ENCODE results near the gene PTGFRN. TPM values are rescaled to one million over a fixed set of nuclear protein-coding genes. Genes with fewer than 3 reads are reported as not detected.

Gene PTGFRN
- total and polyA plus RNA-seq, 4 donors, result 5.4 to 12.6 (median 7.2) TPM

- Histone ChIP-seq H3K27me3 (ENCODE audit: control insufficient read depth in 4 of 4, insufficient read depth in 4 of 4, low read length in 3 of 4) (no peaks in the 10 kb centered on the region), H3K4me1 (ENCODE audit: control insufficient read depth in 4 of 4, insufficient read depth in 4 of 4, low read length in 3 of 4) (peaks cover 0 to 9% (median under 1%) of the 10 kb centered on the region in 4 donors), H3K9ac (ENCODE audit: low read depth in 1 of 2, low read length in 2 of 2) (no peak overlapping the region), H3K27ac (ENCODE audit: low read depth in 1 of 2, low read length in 2 of 2) (no peak overlapping the region), H3K9me3 (ENCODE audit: control insufficient read depth in 4 of 4, low read length in 3 of 4) (no peaks in the 10 kb centered on the region), H3K4me3 (ENCODE audit: low read depth in 1 of 3, low read length in 3 of 3) (no peak overlapping the region), H3K36me3 (ENCODE audit: control insufficient read depth in 4 of 4, insufficient read depth in 3 of 4, low read depth in 1 of 4, low read length in 3 of 4) (no peaks in the 10 kb centered on the region)
- WGBS, result 88% methylated on average over 3 of the region's 3 CpGs
- DNase-seq (ENCODE audit: low spot score), result no peak
- TF ChIP-seq GABPA (IDR thresholded peaks at IDR 0.05 in 1 of 2, conservative IDR thresholded peaks at IDR 0.05 in 1 of 2) (peak in 1 of 2 donors; percentile 11), RAD21 (IDR thresholded peaks at IDR 0.05) (no peak), FOXA1 (IDR thresholded peaks at IDR 0.05) (no peak), HNF4A (conservative IDR thresholded peaks at IDR 0.05) (no peak)
Measured at GRCh38 chr1:116933606-116934515, 24.1 kb downstream of the PTGFRN start.

GRCh38 chr1:116934586-116935207 is 25.0 kb downstream of the PTGFRN start:
- H3K9me3 ChIP-seq (ENCODE audit: control insufficient read depth in 4 of 4, low read length in 3 of 4), result no peaks in the 10 kb centered on the region
- TF ChIP-seq FOXA1 (IDR thresholded peaks at IDR 0.05) (no peak), FOXA2 (IDR thresholded peaks at IDR 0.05) (no peak), TAF1 (conservative IDR thresholded peaks at IDR 0.05) (no peak), EGR1 (IDR thresholded peaks at IDR 0.05; ENCODE audit: low read depth in 2 of 2) (no peak), HNF4G (IDR thresholded peaks at IDR 0.05) (no peak), HNF4A (conservative IDR thresholded peaks at IDR 0.05) (peak in 1 of 2 donors; percentile 31), RAD21 (IDR thresholded peaks at IDR 0.05) (peak; percentile 42 to 66), SP1 (IDR thresholded peaks at IDR 0.05) (no peak), NR2F2 (IDR thresholded peaks at IDR 0.05) (no peak), RXRA (IDR thresholded peaks at IDR 0.05) (no peak), GABPA (IDR thresholded peaks at IDR 0.05 in 1 of 2, conservative IDR thresholded peaks at IDR 0.05 in 1 of 2) (no peak), YY1 (IDR thresholded peaks at IDR 0.05) (no peak), JUND (IDR thresholded peaks at IDR 0.05) (no peak)
- TF ChIP-seq, protein P1, sequence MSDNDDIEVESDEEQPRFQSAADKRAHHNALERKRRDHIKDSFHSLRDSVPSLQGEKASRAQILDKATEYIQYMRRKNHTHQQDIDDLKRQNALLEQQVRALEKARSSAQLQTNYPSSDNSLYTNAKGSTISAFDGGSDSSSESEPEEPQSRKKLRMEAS (IDR thresholded peaks at IDR 0.05), result no peak
- TF ChIP-seq, protein P2, sequence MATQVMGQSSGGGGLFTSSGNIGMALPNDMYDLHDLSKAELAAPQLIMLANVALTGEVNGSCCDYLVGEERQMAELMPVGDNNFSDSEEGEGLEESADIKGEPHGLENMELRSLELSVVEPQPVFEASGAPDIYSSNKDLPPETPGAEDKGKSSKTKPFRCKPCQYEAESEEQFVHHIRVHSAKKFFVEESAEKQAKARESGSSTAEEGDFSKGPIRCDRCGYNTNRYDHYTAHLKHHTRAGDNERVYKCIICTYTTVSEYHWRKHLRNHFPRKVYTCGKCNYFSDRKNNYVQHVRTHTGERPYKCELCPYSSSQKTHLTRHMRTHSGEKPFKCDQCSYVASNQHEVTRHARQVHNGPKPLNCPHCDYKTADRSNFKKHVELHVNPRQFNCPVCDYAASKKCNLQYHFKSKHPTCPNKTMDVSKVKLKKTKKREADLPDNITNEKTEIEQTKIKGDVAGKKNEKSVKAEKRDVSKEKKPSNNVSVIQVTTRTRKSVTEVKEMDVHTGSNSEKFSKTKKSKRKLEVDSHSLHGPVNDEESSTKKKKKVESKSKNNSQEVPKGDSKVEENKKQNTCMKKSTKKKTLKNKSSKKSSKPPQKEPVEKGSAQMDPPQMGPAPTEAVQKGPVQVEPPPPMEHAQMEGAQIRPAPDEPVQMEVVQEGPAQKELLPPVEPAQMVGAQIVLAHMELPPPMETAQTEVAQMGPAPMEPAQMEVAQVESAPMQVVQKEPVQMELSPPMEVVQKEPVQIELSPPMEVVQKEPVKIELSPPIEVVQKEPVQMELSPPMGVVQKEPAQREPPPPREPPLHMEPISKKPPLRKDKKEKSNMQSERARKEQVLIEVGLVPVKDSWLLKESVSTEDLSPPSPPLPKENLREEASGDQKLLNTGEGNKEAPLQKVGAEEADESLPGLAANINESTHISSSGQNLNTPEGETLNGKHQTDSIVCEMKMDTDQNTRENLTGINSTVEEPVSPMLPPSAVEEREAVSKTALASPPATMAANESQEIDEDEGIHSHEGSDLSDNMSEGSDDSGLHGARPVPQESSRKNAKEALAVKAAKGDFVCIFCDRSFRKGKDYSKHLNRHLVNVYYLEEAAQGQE (IDR thresholded peaks at IDR 0.05), result no peak
- TF ChIP-seq, protein P3, sequence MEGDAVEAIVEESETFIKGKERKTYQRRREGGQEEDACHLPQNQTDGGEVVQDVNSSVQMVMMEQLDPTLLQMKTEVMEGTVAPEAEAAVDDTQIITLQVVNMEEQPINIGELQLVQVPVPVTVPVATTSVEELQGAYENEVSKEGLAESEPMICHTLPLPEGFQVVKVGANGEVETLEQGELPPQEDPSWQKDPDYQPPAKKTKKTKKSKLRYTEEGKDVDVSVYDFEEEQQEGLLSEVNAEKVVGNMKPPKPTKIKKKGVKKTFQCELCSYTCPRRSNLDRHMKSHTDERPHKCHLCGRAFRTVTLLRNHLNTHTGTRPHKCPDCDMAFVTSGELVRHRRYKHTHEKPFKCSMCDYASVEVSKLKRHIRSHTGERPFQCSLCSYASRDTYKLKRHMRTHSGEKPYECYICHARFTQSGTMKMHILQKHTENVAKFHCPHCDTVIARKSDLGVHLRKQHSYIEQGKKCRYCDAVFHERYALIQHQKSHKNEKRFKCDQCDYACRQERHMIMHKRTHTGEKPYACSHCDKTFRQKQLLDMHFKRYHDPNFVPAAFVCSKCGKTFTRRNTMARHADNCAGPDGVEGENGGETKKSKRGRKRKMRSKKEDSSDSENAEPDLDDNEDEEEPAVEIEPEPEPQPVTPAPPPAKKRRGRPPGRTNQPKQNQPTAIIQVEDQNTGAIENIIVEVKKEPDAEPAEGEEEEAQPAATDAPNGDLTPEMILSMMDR (IDR thresholded peaks at IDR 0.05; ENCODE audit: low read depth, low read length, missing input control), result peak; percentile 26
- TF ChIP-seq, protein P4, sequence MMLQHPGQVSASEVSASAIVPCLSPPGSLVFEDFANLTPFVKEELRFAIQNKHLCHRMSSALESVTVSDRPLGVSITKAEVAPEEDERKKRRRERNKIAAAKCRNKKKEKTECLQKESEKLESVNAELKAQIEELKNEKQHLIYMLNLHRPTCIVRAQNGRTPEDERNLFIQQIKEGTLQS (IDR thresholded peaks at IDR 0.05), result no peak
- TF ChIP-seq, protein P5, sequence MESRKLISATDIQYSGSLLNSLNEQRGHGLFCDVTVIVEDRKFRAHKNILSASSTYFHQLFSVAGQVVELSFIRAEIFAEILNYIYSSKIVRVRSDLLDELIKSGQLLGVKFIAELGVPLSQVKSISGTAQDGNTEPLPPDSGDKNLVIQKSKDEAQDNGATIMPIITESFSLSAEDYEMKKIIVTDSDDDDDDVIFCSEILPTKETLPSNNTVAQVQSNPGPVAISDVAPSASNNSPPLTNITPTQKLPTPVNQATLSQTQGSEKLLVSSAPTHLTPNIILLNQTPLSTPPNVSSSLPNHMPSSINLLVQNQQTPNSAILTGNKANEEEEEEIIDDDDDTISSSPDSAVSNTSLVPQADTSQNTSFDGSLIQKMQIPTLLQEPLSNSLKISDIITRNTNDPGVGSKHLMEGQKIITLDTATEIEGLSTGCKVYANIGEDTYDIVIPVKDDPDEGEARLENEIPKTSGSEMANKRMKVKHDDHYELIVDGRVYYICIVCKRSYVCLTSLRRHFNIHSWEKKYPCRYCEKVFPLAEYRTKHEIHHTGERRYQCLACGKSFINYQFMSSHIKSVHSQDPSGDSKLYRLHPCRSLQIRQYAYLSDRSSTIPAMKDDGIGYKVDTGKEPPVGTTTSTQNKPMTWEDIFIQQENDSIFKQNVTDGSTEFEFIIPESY (IDR thresholded peaks at IDR 0.05), result no peak
- H3K27me3 ChIP-seq (ENCODE audit: control insufficient read depth in 4 of 4, insufficient read depth in 4 of 4, low read length in 3 of 4), result no peaks in the 10 kb centered on the region
- H3K9ac ChIP-seq (ENCODE audit: low read depth in 1 of 2, low read length in 2 of 2), result no peak overlapping the region
- H3K4me3 ChIP-seq (ENCODE audit: low read depth in 1 of 3, low read length in 3 of 3), result no peak overlapping the region
- WGBS, result 66% methylated on average over 3 of the region's 3 CpGs
- DNase-seq (ENCODE audit: low spot score), result no peak
- H3K27ac ChIP-seq (ENCODE audit: low read depth in 1 of 2, low read length in 2 of 2), result no peak overlapping the region
- peaks cover 0 to 9% (median under 1%) of the 10 kb centered on the region in 4 donors for H3K4me1 ChIP-seq (ENCODE audit: control insufficient read depth in 4 of 4, insufficient read depth in 4 of 4, low read length in 3 of 4)
- H3K36me3 ChIP-seq (ENCODE audit: control insufficient read depth in 4 of 4, insufficient read depth in 3 of 4, low read depth in 1 of 4, low read length in 3 of 4), result no peaks in the 10 kb centered on the region
